Measurements from ENCODE around the gene HACL1.

HACL1 gene

GRCh38 chr3:15601399-15602145 is at the start of gene HACL1, which contains the start of gene BTD:
HACL1 (minus strand) TSS chr3:15601569; CDS start chr3:15601463, 106 bp downstream.
BTD (plus strand) TSS chr3:15601745; CDS start chr3:15635440, 33,695 bp downstream.
- peak; percentile 100 for DNase-seq

DNA sequence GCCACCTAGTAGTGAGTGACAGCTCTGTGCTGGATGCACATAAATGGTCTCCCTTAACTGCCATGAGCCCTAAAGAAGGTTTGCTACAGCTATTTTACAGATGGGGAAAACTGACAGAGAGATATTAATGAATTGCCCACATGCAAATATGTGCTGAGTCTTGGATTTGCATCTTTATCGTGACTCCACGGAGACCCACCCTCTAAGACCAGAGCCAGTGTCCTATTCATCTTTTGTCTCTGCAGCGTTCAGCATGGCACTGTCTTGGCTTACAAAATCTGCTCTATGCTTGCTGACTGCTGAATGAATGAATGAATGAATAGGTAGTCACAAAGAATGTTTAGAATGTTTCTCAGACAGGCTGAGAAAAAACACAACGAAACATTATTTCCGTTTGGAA is 48.5 kb upstream of the HACL1 start:
- no peak for DNase-seq

- DNase-seq: no peak
Measured at GRCh38 chr3:15649341-15649740, 48.0 kb upstream of the HACL1 start.

DNA sequence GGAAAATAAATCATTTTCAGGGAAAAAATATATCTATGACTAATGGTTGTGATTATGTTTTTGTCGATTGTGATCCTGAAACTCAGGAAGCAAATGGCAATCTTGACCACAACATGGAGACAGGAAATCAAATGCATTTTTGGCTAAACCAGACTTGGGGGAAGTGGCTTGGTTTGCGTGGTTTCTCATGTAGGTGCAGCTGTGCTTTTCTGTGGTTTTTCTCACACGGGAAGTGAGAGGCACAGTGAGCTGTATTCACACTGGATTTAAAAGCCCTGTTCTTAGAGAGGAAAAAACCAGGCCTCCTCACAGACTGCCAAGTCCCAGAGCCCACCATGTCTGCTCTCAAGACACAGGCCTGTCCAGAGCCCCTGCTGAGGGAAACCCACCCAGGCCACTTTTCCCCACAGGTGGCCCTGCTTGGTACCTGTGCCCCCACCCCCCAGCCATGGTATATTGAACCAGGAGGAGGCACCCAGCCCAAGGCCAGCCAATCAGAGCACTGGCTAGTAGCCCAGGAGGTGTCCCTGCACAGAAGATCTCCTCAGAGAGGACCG is 46.3 kb upstream of the HACL1 start:
- peak; percentile 79 for DNase-seq

GRCh38 chr3:15646851-15647511 is 45.6 kb upstream of the HACL1 start:
- DNase-seq: peak; percentile 95

- peak; percentile 94 for DNase-seq
Measured at GRCh38 chr3:15645740-15646501, 44.6 kb upstream of the HACL1 start.

- no peak for DNase-seq
Measured at GRCh38 chr3:15645246-15645645, 43.9 kb upstream of the HACL1 start.

GRCh38 chr3:15638891-15639262 is 37.5 kb upstream of the HACL1 start:
- DNase-seq: no peak

GRCh38 chr3:15638193-15638890 is 37.0 kb upstream of the HACL1 start:
- no peak for DNase-seq

DNA sequence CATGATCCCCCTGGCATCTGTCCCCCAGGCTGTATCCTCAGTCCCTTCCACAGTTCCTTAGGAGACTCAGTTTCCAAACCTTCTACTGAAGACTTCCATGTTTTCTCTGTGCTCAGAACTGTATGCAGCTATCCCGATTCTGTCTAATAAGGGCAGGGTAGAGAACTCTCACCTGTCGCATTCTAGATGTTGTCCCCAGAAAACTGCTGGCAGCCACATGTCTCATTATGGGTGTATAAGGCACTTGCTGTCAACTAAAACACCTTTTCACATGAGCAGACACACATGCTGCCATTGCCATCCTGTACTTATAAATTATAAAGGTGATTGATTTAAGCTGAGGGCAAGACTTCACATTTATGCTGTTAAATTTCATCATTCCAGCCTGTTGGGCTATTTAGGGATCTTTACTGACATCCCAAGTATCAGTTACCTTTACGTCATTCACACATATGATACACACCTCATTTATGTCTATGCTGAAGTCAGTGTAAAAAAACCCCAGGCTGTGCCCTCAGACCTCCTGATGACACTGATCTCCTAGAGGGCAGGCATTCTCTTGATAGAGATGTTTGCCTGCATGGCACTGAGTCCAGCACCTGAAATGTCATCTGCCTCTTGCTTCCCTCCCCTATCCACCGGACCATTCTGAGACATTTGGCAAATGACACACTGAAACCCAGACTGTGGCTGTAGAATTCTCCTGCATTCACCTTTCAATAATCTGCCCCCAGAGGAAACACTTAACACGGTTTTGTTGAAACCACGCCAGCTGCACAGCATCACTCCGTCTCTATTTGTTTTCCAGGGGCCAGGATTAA is 36.0 kb upstream of the HACL1 start:
- DNase-seq: no peak

- DNase-seq: no peak
Measured at GRCh38 chr3:15636028-15636709, 34.8 kb upstream of the HACL1 start.

- no peak for DNase-seq
Measured at GRCh38 chr3:15635121-15635661, 33.8 kb upstream of the HACL1 start.

- no peak for DNase-seq
Measured at GRCh38 chr3:15634671-15635070, 33.3 kb upstream of the HACL1 start.

GRCh38 chr3:15633766-15634598 is 32.6 kb upstream of the HACL1 start:
- DNase-seq: no peak

DNA sequence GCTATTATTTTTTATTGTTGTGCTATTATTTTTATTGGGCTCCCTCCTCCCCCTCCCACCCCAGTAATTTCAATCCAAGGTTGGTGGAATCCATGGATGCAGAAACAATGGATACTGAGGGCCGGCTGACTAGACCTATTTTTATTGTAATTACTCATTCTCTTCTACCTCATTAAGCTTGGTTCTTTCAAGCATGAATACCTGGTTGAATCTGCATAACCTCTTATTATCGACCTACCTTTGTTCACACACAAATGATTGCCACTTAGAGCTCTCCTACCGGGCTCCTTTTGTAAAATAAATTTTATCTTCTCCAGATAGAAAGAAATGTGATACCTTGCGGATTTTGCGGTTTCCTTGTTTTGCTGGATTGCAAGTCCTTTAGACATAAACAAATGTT is 31.8 kb upstream of the HACL1 start:
- no peak for DNase-seq

DNA sequence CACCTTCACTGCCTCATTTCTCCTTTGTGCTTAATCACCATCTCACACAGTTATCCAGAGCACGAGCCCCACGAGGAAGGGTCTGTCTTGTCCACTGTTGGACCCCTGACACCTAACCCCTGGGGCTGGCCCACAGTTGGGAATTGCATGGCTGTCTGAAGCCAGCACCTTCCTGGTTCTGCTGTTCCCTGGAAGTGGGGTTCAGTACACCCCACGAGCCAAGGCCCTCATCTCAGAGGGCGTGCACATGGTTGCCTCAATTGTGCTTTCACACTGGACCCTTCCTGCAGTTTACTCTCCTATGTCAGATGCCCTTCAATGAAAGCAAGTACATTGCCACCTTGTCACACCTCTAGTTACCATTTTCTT is 30.8 kb upstream of the HACL1 start:
- no peak for DNase-seq

GRCh38 chr3:15631426-15632211 is 30.2 kb upstream of the HACL1 start:
- no peak for DNase-seq

DNA sequence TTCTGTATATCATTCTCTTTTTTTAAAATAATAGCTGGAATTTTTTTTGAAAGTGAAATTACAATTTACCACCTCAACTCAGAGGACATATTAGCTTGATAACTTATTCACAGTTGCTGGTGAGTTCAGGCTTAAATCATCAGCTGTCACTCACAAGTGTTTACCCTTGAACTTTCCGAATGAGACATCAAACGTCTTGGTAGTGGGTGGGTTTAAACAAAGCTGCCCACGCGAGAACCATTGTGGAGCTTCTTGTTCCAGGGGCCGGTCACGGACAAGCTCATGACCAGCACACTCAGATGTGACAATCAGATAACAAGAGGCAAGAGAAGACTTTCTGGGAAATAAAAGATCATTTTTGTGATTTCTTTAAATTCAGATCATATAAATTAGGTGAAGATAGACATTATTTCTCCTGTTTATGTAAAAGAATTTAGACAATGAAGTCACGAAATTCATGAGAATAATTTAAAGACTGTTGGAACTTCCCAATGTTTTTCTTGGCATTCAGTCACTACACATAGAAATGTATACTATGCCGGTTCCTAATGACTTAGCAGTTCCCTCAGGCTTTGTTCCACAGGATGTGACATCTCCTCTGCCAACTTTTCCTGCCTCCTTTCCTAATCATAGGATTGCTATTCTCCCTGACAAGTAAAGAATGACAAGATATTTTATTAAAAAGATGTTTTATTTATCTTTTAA is 29.4 kb upstream of the HACL1 start:
- no peak for DNase-seq
